RCC 7860 (cell line): ENCODE data around the gene FERMT1.
"Not testable (repeated sequence)": the region's sequence is repeated elsewhere in the genome, so short reads cannot be mapped to it uniquely, and the experiment has no call there.

Experiments used
- DNase-seq: peaks from one replicate; pipeline ENCODE4 v3.0.0-alpha.2; 2015; ENCODE audit warnings: low spot score
- FAIRE-seq: peaks from 2 replicates; lab custom pipeline; 2012; peaks lifted over from hg19 to GRCh38; lab: Jason Lieb, UNC

FERMT1 gene

DNA sequence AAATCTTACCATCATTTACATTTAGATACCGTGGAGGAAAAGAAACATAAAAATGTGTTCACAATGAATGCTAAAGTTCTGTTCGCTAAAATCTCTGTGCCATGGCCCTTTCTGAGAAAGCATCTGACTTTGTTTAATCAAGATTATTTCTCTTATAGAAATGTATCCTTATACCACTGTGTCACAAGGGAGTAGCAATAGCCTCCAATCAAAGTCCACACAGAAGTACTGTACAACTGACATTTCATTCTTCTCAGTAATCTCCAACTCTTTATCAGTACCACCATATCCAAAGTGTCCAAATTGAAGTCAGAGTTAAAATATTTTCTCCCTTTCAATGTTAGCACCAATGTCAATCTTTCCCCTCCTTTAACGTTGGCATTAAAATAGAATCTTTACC is 6.1 kb downstream of the FERMT1 start:
- FAIRE-seq (no peak), DNase-seq (no peak)

DNA sequence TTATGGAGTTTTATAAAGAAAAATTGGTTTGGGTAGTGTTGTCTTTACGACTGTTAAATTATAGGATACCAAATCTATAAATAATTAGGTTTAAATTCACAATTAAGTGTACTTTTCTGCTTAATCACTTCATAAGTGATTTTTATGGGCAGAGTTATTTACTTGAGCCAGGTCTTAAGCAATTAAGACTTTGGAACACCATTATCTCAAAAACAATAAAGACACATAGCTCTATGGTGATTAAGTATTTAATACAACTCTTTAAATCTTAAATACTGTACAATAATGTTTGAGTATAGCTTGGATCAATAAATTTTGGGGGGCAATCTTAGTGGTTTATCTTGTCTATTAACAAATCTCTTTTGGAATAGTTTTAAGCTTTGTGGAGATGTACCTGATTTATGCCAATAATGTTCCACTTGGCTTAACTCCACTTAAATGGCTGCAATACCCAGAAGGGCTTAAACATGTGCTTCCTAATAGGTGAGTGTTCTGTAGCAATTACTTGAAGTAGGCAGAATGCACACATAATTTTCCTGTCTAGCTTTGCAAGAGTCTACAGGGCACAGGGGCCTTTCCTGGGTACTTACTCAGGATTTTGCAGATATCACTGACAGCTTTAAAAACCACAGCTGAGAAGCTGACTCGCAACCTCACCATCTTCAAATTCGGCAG is 7.5 kb downstream of the FERMT1 start:
- FAIRE-seq: no peak
- DNase-seq: no peak

DNA sequence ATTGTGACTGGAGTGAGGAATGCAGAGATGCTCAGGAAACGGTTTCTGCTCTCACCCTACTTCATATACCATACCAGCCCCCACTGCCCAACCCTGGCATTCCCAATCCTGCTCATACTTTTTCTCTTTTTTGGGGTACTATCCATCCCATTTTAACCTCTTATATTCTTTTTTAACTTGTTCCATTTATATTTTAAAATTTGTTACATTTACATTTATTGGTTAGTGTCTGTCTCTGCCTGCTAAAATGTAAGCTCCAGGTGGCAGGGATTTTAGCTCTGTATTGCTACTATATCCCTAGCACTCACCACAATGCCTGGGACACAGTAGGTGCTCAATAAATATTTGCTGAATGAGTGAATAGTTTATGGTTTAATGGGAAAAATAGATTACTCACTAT is 8.1 kb downstream of the FERMT1 start:
- FAIRE-seq (no peak), DNase-seq (no peak)

DNA sequence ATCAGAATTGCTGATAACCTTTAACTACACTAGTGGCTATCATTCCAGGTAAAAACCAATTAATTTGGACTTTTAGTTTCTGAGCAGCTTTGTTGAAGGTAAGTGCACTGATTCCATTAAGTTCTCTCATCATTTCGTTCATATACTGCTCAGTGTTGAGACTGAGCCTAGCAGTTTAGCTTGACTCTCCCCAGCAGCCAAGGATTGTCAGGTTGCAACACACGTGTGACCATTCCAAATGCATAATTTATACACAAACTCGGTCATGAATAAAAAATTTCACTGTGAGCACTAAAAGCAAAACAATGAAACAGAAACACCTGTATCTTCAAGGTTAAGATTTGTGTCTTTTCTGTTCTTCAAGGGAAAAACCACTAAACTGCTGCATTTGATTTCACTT is 8.9 kb downstream of the FERMT1 start:
- DNase-seq (no peak), FAIRE-seq (no peak)

DNA sequence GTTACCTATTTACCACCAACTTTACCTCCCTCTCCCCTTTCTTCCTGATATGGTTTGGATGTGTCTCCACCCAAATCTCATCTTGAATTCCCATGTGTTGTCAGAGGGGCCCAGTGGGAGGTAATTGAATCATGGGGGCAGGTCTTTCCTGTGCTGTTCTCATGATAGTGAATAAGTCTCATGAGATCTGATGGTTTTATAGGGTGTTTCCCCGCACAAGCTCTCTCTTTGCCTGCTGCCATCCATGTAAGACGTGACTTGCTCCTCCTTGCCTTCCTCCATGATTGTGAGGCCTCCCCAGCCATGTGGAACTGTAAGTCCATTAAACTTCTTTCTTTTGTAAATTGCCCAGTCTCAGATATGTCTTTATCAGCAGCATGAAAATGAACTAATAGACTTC is 9.9 kb downstream of the FERMT1 start:
- DNase-seq, FAIRE-seq: not testable (repeated sequence)

DNA sequence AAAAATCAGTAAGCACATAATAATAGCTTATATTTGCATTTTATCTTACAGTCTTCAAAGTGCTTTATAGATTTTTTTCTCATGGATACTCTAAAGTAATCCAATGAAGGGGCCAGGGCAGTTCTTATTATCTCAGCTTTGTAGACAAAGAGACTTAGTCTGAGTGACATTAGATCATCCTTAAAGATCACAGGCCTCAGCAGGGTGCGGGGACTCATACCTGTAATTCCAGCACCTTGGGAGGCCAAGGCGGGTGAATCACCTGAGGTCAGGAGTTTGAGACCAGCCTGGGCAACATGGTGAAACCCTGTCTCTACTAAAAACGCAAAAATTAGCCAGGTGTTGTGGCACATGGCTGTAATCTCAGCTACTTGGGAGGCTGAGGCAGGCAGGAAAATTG is 14.5 kb downstream of the FERMT1 start:
- DNase-seq (no peak), FAIRE-seq (no peak)

DNA sequence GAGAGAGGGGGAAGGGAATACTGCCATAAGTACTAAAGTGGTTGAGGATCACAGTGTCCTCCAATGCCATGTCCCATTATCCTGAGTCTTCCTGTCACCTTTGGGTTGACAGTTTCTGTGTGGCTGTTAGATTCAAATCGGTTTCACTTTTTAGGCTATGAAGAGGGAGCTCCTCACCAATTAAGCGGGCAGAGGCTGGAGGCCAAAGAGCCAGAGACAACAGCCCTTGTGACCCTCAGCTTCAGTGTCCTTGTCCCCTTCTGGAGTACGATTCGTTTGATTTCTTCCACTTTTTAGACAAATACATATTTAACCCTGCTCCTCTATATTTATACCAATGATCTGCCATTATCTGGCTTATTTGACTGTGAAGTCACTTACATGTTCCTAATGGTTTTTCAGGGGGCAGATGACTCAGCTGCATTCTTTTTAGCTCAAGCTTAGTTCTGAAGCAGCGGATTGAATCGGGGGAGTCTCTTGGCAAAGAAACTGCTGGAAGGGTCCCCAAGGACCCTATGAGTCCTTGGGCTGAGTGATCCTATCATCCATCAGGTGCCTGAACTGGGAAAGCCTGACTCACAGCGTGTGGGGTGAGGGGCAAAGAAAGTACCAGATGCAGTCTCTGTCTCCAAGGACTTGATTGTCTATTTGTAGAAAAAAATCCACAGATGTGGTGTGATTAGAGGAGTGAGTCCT is 18.2 kb downstream of the FERMT1 start:
- DNase-seq: no peak
- no peak for FAIRE-seq

DNA sequence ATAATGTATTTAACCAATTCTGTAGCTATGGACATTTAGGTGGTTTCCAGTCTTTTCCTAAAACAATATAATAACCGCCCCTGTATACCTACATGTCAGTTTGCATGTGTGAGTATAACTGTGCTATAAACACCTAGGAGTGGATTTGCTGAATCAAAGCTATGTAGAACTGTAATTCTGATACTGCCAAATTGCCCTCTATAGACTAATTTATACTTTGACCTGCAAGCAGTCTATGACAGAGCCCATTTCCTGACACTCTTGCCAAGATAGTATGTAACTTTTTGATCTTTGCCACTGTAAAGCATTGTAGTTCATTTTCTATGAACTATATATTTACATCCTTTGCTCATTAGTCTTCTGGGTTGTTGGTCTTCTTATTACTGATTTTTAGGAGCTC is 19.5 kb downstream of the FERMT1 start:
- FAIRE-seq: no peak
- DNase-seq: no peak

DNA sequence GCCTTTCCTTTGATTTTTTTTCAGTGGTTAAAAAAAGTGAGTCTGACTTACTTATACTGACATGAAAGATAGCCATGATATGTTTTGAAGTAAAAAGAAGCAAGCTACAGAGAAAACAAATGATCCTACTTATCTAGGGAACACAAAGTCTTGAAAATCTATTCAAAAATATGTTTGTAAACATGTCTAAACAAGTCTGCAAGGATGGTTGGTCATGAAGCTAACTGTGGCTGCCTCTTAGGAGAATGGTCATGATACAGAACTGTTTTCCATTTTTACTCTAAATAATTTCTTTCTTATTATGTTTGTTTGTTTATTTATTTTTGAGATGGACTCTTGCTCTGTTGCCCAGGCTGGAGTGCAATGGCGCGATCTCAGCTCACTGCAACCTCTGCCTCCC is 21.5 kb downstream of the FERMT1 start:
- FAIRE-seq (no peak), DNase-seq (no peak)

DNA sequence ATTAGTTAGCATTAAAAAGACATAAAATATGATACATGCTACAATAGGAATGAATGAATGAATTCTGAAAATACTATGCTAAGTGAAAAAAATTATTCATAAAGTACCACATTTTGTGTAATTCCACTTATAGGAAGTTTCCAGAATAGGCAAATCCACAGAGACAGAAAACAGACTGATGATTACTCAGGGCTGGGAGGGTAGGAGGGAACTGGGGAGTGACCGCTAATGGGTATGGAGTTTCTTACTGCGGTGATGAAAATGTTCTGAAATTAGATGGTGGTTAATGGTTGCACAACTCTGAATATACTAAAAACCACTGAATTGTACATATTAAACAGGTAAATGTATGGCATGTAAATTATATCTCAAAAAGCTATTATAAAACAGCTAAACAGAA is 22.6 kb downstream of the FERMT1 start:
- DNase-seq: no peak
- FAIRE-seq: no peak

DNA sequence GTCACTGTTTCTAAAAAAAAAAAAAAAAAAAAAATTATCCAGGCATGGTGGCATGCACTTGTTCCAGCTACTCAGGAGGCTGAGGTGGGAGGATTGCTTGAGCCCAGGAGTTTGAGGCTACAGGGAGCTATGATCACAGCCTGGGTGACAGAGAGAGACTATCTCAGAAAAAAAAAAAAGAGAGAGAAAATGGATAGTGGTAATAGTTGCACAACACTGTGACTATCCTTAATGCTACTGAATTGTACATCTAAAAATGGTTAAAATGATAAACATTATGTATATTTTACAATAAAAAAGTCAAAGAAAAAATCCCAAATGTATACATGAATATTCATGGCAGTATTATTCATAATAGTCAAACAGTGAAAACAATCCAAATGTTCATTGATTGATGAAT is 23.0 kb downstream of the FERMT1 start:
- no peak for FAIRE-seq

DNA sequence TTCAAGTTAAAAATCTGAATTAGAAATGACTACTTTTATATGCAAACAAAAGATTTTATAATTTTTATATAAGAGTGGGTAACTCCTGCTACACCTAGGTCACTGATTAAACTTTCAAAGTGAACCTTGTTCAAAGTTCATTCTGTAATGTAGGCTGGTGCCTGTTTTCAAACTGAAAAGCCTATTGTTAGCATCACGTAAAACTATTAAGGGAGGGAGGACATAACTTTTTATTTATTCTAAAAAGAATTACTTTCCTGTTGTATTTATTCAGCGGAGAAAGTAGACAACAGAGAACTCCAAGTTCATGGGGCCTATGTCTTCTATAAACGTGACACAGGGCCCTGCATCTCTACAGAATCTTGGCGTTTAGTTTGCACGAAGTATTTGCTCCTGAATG is 27.4 kb downstream of the FERMT1 start:
- FAIRE-seq: no peak
- no peak for DNase-seq

More for the DNA sequence above, 23.0 kb downstream of the FERMT1 start:
- DNase-seq: no peak

DNA sequence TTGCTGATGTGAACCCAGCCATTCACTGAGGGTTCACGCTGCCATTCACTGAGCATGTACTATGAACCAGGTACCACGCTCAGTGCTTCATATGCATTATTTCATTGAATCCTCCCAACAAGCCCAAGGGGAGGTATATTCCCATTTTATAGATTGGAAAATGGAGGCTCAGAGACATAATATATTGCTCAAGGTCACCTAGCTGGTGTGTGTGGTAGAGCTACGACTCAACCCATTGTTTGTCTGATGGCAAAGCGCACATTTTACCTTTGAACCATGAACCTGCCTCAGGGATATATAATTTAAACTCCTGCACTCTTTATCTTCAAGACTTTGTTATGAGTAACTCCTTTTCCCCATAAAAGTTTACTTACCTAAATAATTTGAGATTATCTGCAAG is 28.3 kb downstream of the FERMT1 start:
- FAIRE-seq (no peak), DNase-seq (no peak)

DNA sequence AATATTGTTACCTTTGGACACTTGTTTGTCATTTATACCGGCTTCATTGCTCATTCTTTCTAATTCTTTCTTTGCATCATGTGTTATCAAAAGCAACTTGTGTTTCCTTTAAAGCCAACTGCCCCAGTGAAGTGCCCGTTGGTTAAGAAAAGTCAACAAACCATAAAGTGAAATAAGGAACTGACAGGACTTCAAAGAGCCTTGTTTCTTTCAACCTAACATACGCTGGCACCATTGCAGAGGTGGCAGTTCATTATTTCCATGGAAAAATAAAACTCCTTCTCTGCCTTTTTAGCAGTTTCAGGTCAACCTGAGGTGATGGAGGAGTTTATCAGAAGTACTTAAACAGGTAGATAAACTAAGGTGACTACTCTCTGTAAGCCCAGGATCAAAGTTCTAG is 28.8 kb downstream of the FERMT1 start:
- no peak for FAIRE-seq

DNA sequence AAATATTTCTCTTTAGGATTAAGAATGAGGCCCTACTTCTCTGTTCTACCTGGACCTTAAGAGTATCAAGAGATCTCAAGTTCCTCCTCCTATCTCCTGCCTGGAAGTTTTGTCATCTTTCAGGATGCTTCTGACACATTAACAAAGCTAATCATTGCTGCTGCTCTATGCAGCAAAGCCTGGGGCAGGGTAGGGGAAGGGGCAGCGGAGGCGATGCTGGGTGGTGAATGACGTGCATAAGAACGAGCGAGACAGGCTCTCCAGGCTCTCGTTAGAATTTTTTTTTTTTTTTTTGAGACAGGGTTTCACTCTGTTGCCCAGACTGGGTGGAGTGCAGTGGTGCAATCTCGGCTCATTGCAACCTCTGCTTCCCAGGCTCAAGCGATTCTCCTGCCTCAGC is 31.2 kb downstream of the FERMT1 start:
- FAIRE-seq (no peak), DNase-seq (no peak)

More for the DNA sequence above, 28.8 kb downstream of the FERMT1 start:
- DNase-seq: no peak

DNA sequence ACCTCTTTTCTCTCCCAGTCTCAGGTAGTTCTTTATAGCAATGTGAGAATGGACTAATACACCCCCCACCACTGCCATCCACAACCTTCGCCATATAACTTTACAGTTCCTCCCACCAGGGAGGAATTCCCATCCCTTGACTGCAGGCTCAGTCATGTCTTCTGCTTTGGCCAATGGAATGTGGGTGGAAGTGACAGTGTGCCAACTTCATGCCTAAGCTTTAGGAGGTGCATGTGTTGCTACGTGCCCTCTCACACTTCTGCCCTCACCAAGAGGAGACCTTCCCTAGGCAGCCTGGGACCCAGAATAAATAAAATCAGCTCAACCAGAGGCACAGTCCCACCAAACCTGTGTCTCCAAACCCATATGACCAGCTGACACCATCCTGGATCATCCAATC is 36.0 kb downstream of the FERMT1 start:
- no peak for DNase-seq
- FAIRE-seq: no peak

DNA sequence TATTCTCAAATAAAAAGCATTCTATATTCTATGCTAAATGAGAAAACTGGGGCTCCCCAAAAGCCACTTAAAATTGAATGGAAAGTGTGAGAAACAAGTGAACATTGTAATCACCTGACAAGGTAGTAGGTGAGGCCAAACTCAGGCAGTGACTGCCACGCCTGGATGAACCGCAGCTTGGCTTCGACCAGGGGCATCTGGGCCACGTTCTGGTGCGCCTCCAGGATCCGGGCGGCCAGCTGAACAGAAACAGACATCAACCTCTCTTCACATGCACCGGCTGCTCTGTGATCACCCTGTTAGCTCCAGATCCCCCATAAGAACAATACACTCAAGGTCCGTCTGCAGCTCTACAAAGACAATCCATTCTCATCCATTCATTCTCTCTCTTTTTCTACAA is 38.9 kb downstream of the FERMT1 start:
- no peak for FAIRE-seq

DNA sequence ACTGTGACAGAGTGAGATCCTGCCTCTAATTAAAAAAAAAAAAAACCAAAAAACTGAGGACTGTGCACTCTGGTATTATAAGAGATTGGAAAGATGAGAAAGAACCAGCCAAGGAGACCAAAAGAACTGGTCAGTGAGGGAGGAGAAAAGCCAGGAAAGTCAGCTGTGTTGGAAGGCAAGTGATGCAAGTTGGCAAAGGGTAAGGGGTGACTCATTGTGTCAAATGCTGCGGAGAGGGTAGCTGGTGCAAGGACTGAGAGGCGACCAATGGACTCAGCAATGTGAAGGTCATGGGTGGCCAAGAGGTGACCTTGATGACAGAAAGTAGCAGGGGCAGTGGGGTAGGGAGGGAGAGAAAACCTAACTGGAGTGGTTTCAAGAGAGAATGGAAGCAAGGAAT is 41.6 kb downstream of the FERMT1 start:
- no peak for FAIRE-seq
- DNase-seq: no peak

More for the DNA sequence above, 38.9 kb downstream of the FERMT1 start:
- DNase-seq: no peak

DNA sequence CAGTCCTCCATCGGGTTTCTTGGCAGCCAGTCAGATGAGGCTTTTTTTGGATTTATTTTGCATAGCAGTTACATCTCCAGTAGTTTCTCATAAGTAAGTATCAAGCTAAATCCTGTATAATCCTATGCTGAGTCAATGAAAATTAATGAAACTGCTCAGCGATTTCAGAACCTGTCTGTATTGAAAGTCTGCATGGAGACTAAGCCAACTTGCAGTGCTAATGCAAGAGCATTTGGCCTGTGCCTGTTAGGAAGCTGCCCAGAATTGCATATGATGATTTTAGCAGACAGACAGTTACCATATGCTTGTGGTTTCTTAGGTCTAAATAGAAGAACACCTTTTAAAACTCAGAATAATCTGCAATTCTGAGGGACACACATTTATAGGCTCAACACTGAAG is 43.8 kb downstream of the FERMT1 start:
- FAIRE-seq: no peak
- no peak for DNase-seq

DNA sequence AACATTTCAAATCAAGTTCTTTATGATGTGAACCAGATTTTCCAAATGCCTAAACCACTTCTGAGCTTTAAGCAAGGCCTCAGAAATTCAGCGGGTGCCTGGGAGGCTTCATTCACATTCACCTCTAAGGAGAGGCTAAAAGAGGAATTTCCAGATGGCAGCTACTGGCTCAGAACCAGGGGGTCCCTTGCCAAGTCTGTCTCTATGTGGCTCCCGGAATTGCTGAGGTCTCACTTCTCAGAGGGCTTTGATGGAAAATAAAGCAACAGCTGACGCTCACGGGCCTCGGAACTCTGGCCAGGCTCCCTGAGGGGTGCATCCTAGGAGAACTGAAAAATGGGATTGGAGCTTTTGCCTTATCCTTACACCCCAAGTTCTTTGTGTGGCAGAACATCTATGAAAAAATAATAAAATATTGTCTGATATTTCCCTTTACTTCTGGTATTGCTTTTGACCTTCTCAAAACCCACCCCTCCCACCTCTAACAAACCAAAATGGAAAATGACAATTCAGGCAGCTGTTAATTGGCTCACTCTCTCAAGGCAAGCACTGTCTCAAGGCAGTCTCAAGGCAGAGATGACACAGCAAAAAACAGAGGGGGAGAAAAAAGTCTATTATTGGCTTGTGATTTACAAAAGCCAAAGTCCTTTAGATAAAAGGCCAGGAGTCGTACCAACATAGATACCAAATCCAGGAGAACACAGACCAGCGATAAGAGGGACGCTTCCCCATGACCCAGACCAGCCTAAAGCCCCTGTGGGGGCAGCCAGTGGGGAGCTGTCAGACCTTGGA is 47.2 kb downstream of the FERMT1 start:
- no peak for FAIRE-seq
- no peak for DNase-seq

DNA sequence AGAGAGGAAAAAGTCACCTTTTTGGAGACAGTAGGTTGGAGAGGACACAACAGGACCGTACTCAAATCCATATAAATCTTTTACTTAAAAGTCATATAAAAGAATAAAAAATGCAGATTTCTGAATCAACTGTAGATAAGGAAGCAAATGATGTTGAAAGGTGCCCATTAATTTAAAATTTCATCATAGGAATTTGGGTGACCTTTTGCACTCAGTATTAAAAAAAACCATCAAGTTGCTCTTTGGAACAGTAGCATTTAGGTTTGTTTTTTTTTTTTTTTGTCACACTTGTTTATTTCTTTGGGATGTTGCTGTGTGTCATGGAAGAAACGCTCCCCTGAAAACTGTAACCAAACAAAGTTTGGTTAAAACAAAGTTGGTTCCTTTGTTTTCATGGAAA is 48.0 kb downstream of the FERMT1 start:
- FAIRE-seq (no peak), DNase-seq (no peak)

DNA sequence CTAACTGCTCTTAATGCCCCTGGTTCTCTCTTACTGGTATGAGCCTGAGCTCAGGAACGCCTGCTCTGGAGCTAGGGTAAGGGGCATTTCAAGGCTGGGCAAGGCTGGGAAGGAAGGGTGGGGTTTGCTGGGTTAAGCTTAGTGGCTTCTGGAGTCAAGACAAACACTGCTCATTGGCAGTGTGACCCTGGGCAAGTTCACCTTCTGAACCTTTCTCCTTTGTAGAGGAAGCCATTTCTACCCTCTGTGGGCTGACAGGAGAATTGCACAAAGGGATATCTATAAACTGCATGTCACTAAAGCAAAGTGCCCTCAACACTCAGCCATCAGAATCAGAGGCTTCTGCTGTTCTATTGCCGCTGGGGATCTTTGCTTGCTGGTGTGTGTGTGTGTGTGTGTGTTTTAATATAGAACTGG is 48.7 kb downstream of the FERMT1 start:
- FAIRE-seq: no peak
- DNase-seq: no peak
